SK-N-SH treated with all-trans-retinoic acid at 6 μM for 48 hours (cell line): ENCODE data around the gene GPR63.
"Not testable (repeated sequence)": the region's sequence is repeated elsewhere in the genome, so short reads cannot be mapped to it uniquely, and the experiment has no call there.

ENCODE experiments used
- ATAC-seq: fragments of 200-7000 bp; cut with Tn5 transposase; 3 replicates; pipeline ENCODE4 v1.9.1; 2020; ENCODE audit warnings: mild to moderate bottlenecking, moderate library complexity
- ARNTL ChIP-seq: fragments of 450-650 bp; formaldehyde crosslinking; IDR thresholded peaks from 2 replicates; pipeline ENCODE4 v1.5.0; 2020; ENCODE audit warnings: low read depth, mild to moderate bottlenecking, moderate library complexity, borderline replicate concordance
- BACH2 ChIP-seq: fragments of 250-450 bp; sonication (Bioruptor Pico); IDR thresholded peaks from 2 replicates; pipeline ENCODE4 v1.9.0; 2021; ENCODE audit warnings: mild to moderate bottlenecking, borderline replicate concordance
- CREB5 ChIP-seq: fragments of 250-450 bp; sonication (Bioruptor Pico); IDR thresholded peaks from 2 replicates; pipeline ENCODE4 v1.5.1; 2020; ENCODE audit warnings: low read depth, mild to moderate bottlenecking, moderate library complexity
- CSDC2 ChIP-seq: fragments of 250-450 bp; sonication (Bioruptor Pico); IDR thresholded peaks from 2 replicates; pipeline ENCODE4 v1.5.0; 2020; ENCODE audit warnings: mild to moderate bottlenecking, moderate library complexity
- CSRNP3 ChIP-seq: fragments of 250-450 bp; sonication (Bioruptor Pico); IDR thresholded peaks from 2 replicates; pipeline ENCODE4 v1.5.1; 2021; ENCODE audit warnings: mild to moderate bottlenecking, moderate library complexity
- GLIS3 ChIP-seq: fragments of 250-450 bp; sonication (Bioruptor Pico); IDR thresholded peaks from 2 replicates; pipeline ENCODE4 v1.5.0; 2020; ENCODE audit warnings: mild to moderate bottlenecking, moderate library complexity
- ISL1 ChIP-seq: fragments of 250-450 bp; sonication (Bioruptor Pico); IDR thresholded peaks from 2 replicates; pipeline ENCODE4 v2.1.2; 2022; ENCODE audit warnings: mild to moderate bottlenecking, moderate library complexity
- OSR1 ChIP-seq: fragments of 250-450 bp; sonication (Bioruptor Pico); IDR thresholded peaks from 2 replicates; pipeline ENCODE4 v1.8.0; 2022; ENCODE audit warnings: moderate library complexity, mild to moderate bottlenecking, inconsistent platforms
- PATZ1 ChIP-seq: fragments of 250-450 bp; sonication (Bioruptor Pico); IDR thresholded peaks from 2 replicates; pipeline ENCODE4 v1.8.0; 2020; ENCODE audit warnings: mild to moderate bottlenecking, moderate library complexity, borderline replicate concordance
- PPARA ChIP-seq: fragments of 250-450 bp; sonication (Bioruptor Pico); IDR thresholded peaks from 2 replicates; pipeline ENCODE4 v1.5.0; 2020; ENCODE audit warnings: mild to moderate bottlenecking, borderline replicate concordance
- RARB ChIP-seq: fragments of 250-450 bp; sonication (Bioruptor Pico); IDR thresholded peaks from 2 replicates; pipeline ENCODE4 v1.8.0; 2021; ENCODE audit warnings: mild to moderate bottlenecking, moderate library complexity
- SNAI2 ChIP-seq: fragments of 250-450 bp; sonication (Bioruptor Pico); IDR thresholded peaks from 2 replicates; pipeline ENCODE4 v1.5.0; 2020; ENCODE audit warnings: mild to moderate bottlenecking, moderate library complexity
- TCF4 ChIP-seq: fragments of 250-450 bp; sonication (Bioruptor Pico); IDR thresholded peaks from 2 replicates; pipeline ENCODE4 v1.8.0; 2021; ENCODE audit warnings: mild to moderate bottlenecking, moderate library complexity, borderline replicate concordance
- TOX ChIP-seq: fragments of 250-450 bp; sonication (Bioruptor Pico); IDR thresholded peaks from 2 replicates; pipeline ENCODE4 v1.8.0; 2021; ENCODE audit warnings: mild to moderate bottlenecking, moderate library complexity, borderline replicate concordance
- ZC3H10 ChIP-seq: fragments of 250-450 bp; sonication (Bioruptor Pico); IDR thresholded peaks from 2 replicates; pipeline ENCODE4 v1.5.1; 2021; ENCODE audit warnings: mild to moderate bottlenecking, moderate library complexity
- ZFP3 ChIP-seq: fragments of 250-450 bp; sonication (Bioruptor Pico); IDR thresholded peaks from 2 replicates; pipeline ENCODE4 v1.5.0; 2020; ENCODE audit warnings: mild to moderate bottlenecking, moderate library complexity
- ZFP30 ChIP-seq: fragments of 450-650 bp; formaldehyde crosslinking; IDR thresholded peaks from 2 replicates; pipeline ENCODE4 v1.5.0; 2022; ENCODE audit warnings: mild to moderate bottlenecking, moderate library complexity
- ZNF565 ChIP-seq: fragments of 450-650 bp; formaldehyde crosslinking; conservative IDR thresholded peaks from 2 replicates; pipeline ENCODE4 v1.5.0; 2020; ENCODE audit warnings: low read depth, mild to moderate bottlenecking, moderate library complexity
- ZNF70 ChIP-seq: fragments of 450-650 bp; formaldehyde crosslinking; IDR thresholded peaks from 2 replicates; pipeline ENCODE4 v1.5.0; 2020; ENCODE audit warnings: mild to moderate bottlenecking, moderate library complexity
- TF ChIP-seq, protein P1 (sequence below): fragments of 250-450 bp; sonication (Bioruptor Pico); IDR thresholded peaks from 2 replicates; pipeline ENCODE4 v1.5.0; 2020; ENCODE audit warnings: mild to moderate bottlenecking, moderate library complexity

GPR63 gene

DNA sequence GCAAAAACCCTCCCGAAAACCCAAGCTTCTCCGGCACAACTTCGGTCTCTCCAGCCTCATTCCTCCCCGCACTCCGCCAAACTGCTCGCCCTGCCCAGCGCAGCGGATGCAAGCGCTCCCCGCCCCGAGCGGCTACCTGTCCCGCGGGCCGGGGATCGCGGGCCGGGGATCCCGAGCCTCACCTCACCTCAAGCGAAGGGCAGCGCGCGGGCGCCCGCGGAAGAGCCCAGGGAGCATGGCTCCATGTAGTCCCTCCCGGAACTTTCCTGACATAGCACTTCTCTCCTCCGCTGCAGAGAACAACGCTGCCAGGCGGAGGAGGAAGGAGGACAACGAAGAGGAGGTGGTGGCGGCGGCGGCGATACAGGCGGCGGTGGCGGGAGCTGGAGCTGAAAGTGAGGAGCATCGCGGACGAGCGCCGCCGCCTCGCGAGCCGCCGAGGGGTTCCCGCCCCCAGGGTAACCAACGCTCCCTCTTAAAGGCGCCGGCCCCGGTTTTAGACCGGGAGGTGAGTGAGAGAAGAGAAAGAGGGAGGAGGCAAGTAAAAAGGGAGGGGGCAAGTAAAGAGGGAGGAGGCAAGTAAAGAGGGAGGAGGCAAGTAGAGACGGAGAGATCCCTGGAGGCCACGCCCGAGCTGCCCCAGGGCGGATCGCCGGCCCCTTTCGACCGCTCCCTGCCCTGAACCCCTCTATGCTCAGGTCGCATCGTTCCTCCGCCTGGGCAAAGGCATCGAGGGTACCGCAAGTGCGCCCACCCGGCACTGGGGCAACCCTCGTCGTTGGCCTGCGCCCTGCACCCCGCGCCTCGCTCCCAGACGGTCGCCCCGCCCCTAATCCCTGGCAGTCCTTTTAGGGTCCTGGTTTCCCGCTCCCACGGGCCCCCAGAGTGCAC is at the start of gene GPR63:
Gene GPR63, minus strand, starts transcription at position 397 of the 891 bp plus-strand sequence. CDS start 37,746 bp downstream, outside the sequence.
- ATAC-seq = peak; percentile 92
- TF ChIP-seq ZFP3 (CRISPR knock-in tag) (0 out of 2 replicates have a peak, but pooled peaks have one; percentile 54), SNAI2 (CRISPR knock-in tag) (no peak)
- TF ChIP-seq, protein P1, sequence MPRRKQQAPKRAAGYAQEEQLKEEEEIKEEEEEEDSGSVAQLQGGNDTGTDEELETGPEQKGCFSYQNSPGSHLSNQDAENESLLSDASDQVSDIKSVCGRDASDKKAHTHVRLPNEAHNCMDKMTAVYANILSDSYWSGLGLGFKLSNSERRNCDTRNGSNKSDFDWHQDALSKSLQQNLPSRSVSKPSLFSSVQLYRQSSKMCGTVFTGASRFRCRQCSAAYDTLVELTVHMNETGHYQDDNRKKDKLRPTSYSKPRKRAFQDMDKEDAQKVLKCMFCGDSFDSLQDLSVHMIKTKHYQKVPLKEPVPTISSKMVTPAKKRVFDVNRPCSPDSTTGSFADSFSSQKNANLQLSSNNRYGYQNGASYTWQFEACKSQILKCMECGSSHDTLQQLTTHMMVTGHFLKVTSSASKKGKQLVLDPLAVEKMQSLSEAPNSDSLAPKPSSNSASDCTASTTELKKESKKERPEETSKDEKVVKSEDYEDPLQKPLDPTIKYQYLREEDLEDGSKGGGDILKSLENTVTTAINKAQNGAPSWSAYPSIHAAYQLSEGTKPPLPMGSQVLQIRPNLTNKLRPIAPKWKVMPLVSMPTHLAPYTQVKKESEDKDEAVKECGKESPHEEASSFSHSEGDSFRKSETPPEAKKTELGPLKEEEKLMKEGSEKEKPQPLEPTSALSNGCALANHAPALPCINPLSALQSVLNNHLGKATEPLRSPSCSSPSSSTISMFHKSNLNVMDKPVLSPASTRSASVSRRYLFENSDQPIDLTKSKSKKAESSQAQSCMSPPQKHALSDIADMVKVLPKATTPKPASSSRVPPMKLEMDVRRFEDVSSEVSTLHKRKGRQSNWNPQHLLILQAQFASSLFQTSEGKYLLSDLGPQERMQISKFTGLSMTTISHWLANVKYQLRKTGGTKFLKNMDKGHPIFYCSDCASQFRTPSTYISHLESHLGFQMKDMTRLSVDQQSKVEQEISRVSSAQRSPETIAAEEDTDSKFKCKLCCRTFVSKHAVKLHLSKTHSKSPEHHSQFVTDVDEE (CRISPR knock-in tag) = 0 out of 2 replicates have a peak, but pooled peaks have one; percentile 14

- ATAC-seq = no peak
- TF ChIP-seq, protein P1 (CRISPR knock-in tag) = no peak
- TF ChIP-seq PATZ1 (no peak), CSRNP3 (CRISPR knock-in tag) (no peak), ZFP3 (CRISPR knock-in tag) (no peak), TOX (CRISPR knock-in tag) (no peak), ZFP30 (no peak), TCF4 (CRISPR knock-in tag) (no peak), BACH2 (CRISPR knock-in tag) (no peak), ARNTL (CRISPR knock-in tag) (no peak), ZC3H10 (CRISPR knock-in tag) (no peak), RARB (CRISPR knock-in tag) (no peak), ZNF565 (CRISPR knock-in tag) (no peak), CSDC2 (no peak), ISL1 (CRISPR knock-in tag) (no peak), ZNF70 (CRISPR knock-in tag) (no peak), PPARA (CRISPR knock-in tag) (no peak), SNAI2 (CRISPR knock-in tag) (no peak), OSR1 (no peak), GLIS3 (CRISPR knock-in tag) (no peak), CREB5 (CRISPR knock-in tag) (no peak)
These were observed 49.2 kb upstream of the GPR63 start for GRCh38 chr6:96886519-96886918.

DNA sequence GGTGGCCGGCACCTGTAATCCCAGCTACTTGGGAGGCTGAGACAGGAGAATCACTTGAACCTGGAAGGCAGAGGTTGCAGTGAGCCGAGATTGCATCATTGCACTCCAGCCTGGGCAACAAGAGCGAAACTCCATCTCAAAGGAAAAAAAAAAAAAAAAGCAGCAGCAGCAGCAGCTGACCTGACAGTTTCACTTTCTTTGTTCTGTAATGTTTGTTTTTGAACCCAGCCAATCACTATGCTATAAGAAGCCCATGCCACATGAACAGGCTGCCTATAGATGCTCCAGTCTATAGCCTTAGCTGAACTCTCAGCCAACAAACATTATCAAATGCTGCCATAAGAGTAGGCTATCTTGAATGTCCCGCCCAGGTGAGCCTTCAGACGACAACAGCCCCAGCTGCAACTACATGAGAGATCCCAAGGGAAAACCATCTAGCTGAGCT is 47.9 kb upstream of the GPR63 start:
- ATAC-seq = not testable (repeated sequence)
